HG03565 (cell line): ENCODE data around the gene HERPUD2.

ENCODE experiments used
- ATAC-seq: cut with Tn5 transposase; IDR thresholded peaks from one replicate; pipeline ENCODE4 v1.9.1; 2021; ENCODE audit warnings: mild to moderate bottlenecking, moderate library complexity; ENCODE audit not compliant: unreplicated experiment

HERPUD2 gene

GRCh38 chr7:35694784-35695472 is at the start of gene HERPUD2:
Gene HERPUD2 (minus strand): TSS chr7:35695135. CDS start chr7:35694330, 805 bp downstream.
- peak; percentile 80 for ATAC-seq

GRCh38 chr7:35738889-35739288 is 44.0 kb upstream of the HERPUD2 start:
- no peak for ATAC-seq

GRCh38 chr7:35736725-35737124 is 41.8 kb upstream of the HERPUD2 start:
- no peak for ATAC-seq

- no peak for ATAC-seq
Observed at GRCh38 chr7:35735396-35735795, 40.5 kb upstream of the HERPUD2 start.

GRCh38 chr7:35734001-35734483 is 39.1 kb upstream of the HERPUD2 start:
- ATAC-seq: no peak

GRCh38 chr7:35731349-35731748 is 36.4 kb upstream of the HERPUD2 start:
- ATAC-seq: no peak

GRCh38 chr7:35729061-35729783 is 34.3 kb upstream of the HERPUD2 start:
- peak; percentile 40 for ATAC-seq

GRCh38 chr7:35728412-35729060 is 33.6 kb upstream of the HERPUD2 start:
- ATAC-seq: no peak

- peak; percentile 9 for ATAC-seq
Observed at GRCh38 chr7:35727571-35727970, 32.6 kb upstream of the HERPUD2 start.

GRCh38 chr7:35726654-35727053 is 31.7 kb upstream of the HERPUD2 start:
- ATAC-seq: no peak

- ATAC-seq: peak; percentile 44
Observed at GRCh38 chr7:35725280-35725680, 30.3 kb upstream of the HERPUD2 start.

- ATAC-seq: no peak
Observed at GRCh38 chr7:35723011-35723410, 28.1 kb upstream of the HERPUD2 start.

GRCh38 chr7:35722054-35722849 is 27.3 kb upstream of the HERPUD2 start:
- no peak for ATAC-seq

- no peak for ATAC-seq
Observed at GRCh38 chr7:35721288-35721687, 26.4 kb upstream of the HERPUD2 start.

- no peak for ATAC-seq
Observed at GRCh38 chr7:35720849-35721248, 25.9 kb upstream of the HERPUD2 start.

- ATAC-seq: no peak
Observed at GRCh38 chr7:35720032-35720431, 25.1 kb upstream of the HERPUD2 start.

GRCh38 chr7:35718047-35718446 is 23.1 kb upstream of the HERPUD2 start:
- no peak for ATAC-seq

- ATAC-seq: no peak
Observed at GRCh38 chr7:35717516-35717915, 22.6 kb upstream of the HERPUD2 start.

- no peak for ATAC-seq
Observed at GRCh38 chr7:35717013-35717412, 22.1 kb upstream of the HERPUD2 start.

- no peak for ATAC-seq
Observed at GRCh38 chr7:35716038-35716803, 21.3 kb upstream of the HERPUD2 start.
